GM21360 (cell line): ENCODE measurements around the gene KCNN3.

Experiments
- ATAC-seq: cut with Tn5 transposase; IDR thresholded peaks from one replicate; pipeline ENCODE4 v1.9.1; 2021; ENCODE audit warnings: mild to moderate bottlenecking, moderate library complexity; ENCODE audit not compliant: unreplicated experiment

The KCNN3 gene

GRCh38 chr1:154880671-154881070, 10.6 kb upstream of the KCNN3 start:
- ATAC-seq: no peak

- ATAC-seq: no peak
Observed at GRCh38 chr1:154879038-154879421, 8.9 kb upstream of the KCNN3 start.

- ATAC-seq: no peak
Observed at GRCh38 chr1:154878371-154879037, 8.4 kb upstream of the KCNN3 start.

- no peak for ATAC-seq
Observed at GRCh38 chr1:154877370-154877974, 7.4 kb upstream of the KCNN3 start.

- ATAC-seq: no peak
Observed at GRCh38 chr1:154876842-154877369, 6.8 kb upstream of the KCNN3 start.

GRCh38 chr1:154874465-154874864, 4.4 kb upstream of the KCNN3 start:
- ATAC-seq: no peak

- ATAC-seq: no peak
Observed at GRCh38 chr1:154873321-154873950, 3.4 kb upstream of the KCNN3 start.

GRCh38 chr1:154871374-154871773, 1.3 kb upstream of the KCNN3 start:
- no peak for ATAC-seq

GRCh38 chr1:154870734-154871133, 653 bp upstream of the KCNN3 start:
- no peak for ATAC-seq

GRCh38 chr1:154869351-154870114, 548 bp downstream of the KCNN3 start:
- no peak for ATAC-seq

- no peak for ATAC-seq
Observed at GRCh38 chr1:154867841-154868605, 2.1 kb downstream of the KCNN3 start.

- no peak for ATAC-seq
Observed at GRCh38 chr1:154867064-154867825, 2.8 kb downstream of the KCNN3 start.

- no peak for ATAC-seq
Observed at GRCh38 chr1:154866257-154867063, 3.6 kb downstream of the KCNN3 start.

- ATAC-seq: no peak
Observed at GRCh38 chr1:154865442-154866256, 4.4 kb downstream of the KCNN3 start.

GRCh38 chr1:154864189-154864975, 5.7 kb downstream of the KCNN3 start:
- ATAC-seq: no peak

GRCh38 chr1:154863315-154864174, 6.5 kb downstream of the KCNN3 start:
- ATAC-seq: no peak

- ATAC-seq: no peak
Observed at GRCh38 chr1:154862907-154863306, 7.2 kb downstream of the KCNN3 start.
